Epithelial cell of proximal tubule (primary cell): ENCODE measurements around the gene ENKD1. TPM values are rescaled to one million over a fixed set of nuclear protein-coding genes. Genes with fewer than 3 reads are reported as not detected.

ENCODE experiments used
- DNase-seq: peaks from one replicate; pipeline ENCODE4 v3.0.0-alpha.2; 2011; ENCODE audit warnings: low read depth
- H3K4me3 ChIP-seq: 2 replicates; pipeline ENCODE4 v1.5.1; 2011; ENCODE audit warnings: low read depth, mild to moderate bottlenecking, low read length
- CTCF ChIP-seq: conservative IDR thresholded peaks from 2 replicates; pipeline ENCODE4 v1.5.1; 2012; ENCODE audit warnings: low read depth, mild to moderate bottlenecking, low read length
- total RNA-seq: library from RNA; depleted of rRNA; stranded (reverse); fragments of >200 nt; gene quantifications from 2 replicates; pipeline ENCODE4 v1.2.3, GENCODE V29; 2015

Gene ENKD1
- total RNA-seq, 1 donor from 2014 or later: 12.2 TPM

GRCh38 chr16:67613808-67614207, 52.7 kb downstream of the ENKD1 start:
- DNase-seq: no peak
- peak; percentile 32 for TF ChIP-seq CTCF
- H3K4me3 ChIP-seq: no peak overlapping the region

Other genes with a start within 250 kb of the ENKD1 start
- gene HSD11B2, start 235.6 kb downstream of the ENKD1 start, total RNA-seq: 1.2 and 2.2 TPM in 2 replicates
- gene ATP6V0D1, start 185.6 kb downstream of the ENKD1 start, total RNA-seq: 97.9 and 120 TPM in 2 replicates
- not detected in 2 replicates for gene AGRP, start 183.2 kb downstream of the ENKD1 start, total RNA-seq
- gene RIPOR1, start 137.9 kb downstream of the ENKD1 start, total RNA-seq: 44.5 and 74.9 TPM in 2 replicates
- 25.9 and 32.0 TPM in 2 replicates for gene CTCF, start 104.2 kb downstream of the ENKD1 start, total RNA-seq
- gene CARMIL2, start 21.6 kb downstream of the ENKD1 start, total RNA-seq: 1.3 and 2.7 TPM in 2 replicates
- gene ACD, start 6.5 kb downstream of the ENKD1 start, total RNA-seq: 71.6 and 73.2 TPM in 2 replicates
- 13.3 and 15.9 TPM in 2 replicates for gene PARD6A, start 5.8 kb downstream of the ENKD1 start, total RNA-seq
- 4.7 and 5.9 TPM in 2 replicates for gene C16orf86, start 64 bp upstream of the ENKD1 start, total RNA-seq
- 16.1 and 20.1 TPM in 2 replicates for gene GFOD2, start 52.6 kb upstream of the ENKD1 start, total RNA-seq
- gene RANBP10, start 139.8 kb upstream of the ENKD1 start, total RNA-seq: 4.0 and 5.3 TPM in 2 replicates
- gene TSNAXIP1, start 140.1 kb upstream of the ENKD1 start, total RNA-seq: 0.07 and 0.52 TPM in 2 replicates
- gene THAP11, start 175.6 kb upstream of the ENKD1 start, total RNA-seq: 33.7 and 45.7 TPM in 2 replicates
- gene NUTF2, start 180.2 kb upstream of the ENKD1 start, total RNA-seq: 219 and 549 TPM in 2 replicates
- 36.3 and 40.4 TPM in 2 replicates for gene CENPT, start 180.9 kb upstream of the ENKD1 start, total RNA-seq
- gene EDC4, start 206.3 kb upstream of the ENKD1 start, total RNA-seq: 61.1 and 61.2 TPM in 2 replicates
- gene NRN1L, start 218.1 kb upstream of the ENKD1 start, total RNA-seq: 0.46 TPM in 1 of 2 replicates, not detected in the other
- 6.7 and 8.1 TPM in 2 replicates for gene PSKH1, start 226.5 kb upstream of the ENKD1 start, total RNA-seq